IMR-90 (cell line): Measurements from ENCODE around the gene NAPG. TPM values are rescaled to one million over a fixed set of nuclear protein-coding genes. Genes with fewer than 3 reads are reported as not detected.

Experiments used
- ATAC-seq: fragments of 200-7000 bp; cut with Tn5 transposase; 2 replicates; pipeline ENCODE4 v1.9.1; 2020; ENCODE audit warnings: low read depth, mild to moderate bottlenecking, moderate library complexity
- BruUV-seq: library from RNA; stranded (reverse); fragments of 400-500 nt; replicated peaks from 2 replicates; lab custom pipeline; 2021; lab: Mats Ljungman, UMichigan
- CTCF ChIA-PET: fragments of 300-600 bp; formaldehyde crosslinking; extraction: SDS; loops from one replicate; lab custom pipeline; 2021; ENCODE audit warnings: antibody characterized with exemption; lab: Yijun Ruan, JAX
- POLR2A ChIA-PET: fragments of 300-600 bp; sonication (Branson Sonifier 250); formaldehyde crosslinking; loops from one replicate; lab custom pipeline; 2022; ENCODE audit warnings: antibody characterized with exemption; ENCODE audit not compliant: unreplicated experiment; lab: Charles Lee
- DNase-seq: peaks from one replicate; pipeline ENCODE4 v3.0.0; 2013
- H2AFZ ChIP-seq: replicated peaks from 2 replicates; pipeline ENCODE3; 2013; ENCODE audit warnings: low read length, mild to moderate bottlenecking; ENCODE audit not compliant: poor library complexity
- H2AK5ac ChIP-seq: 2 replicates; pipeline ENCODE4 v1.6.1; 2013; ENCODE audit warnings: low read depth, low read length, inconsistent platforms
- H2AK9ac ChIP-seq: replicated peaks from 2 replicates; pipeline ENCODE3; 2013; ENCODE audit warnings: mild to moderate bottlenecking, low read depth, low read length, moderate library complexity; ENCODE audit not compliant: poor library complexity
- H2BK120ac ChIP-seq: 2 replicates; pipeline ENCODE4 v1.6.1; 2013; ENCODE audit warnings: low read depth, low read length, inconsistent platforms
- H2BK15ac ChIP-seq: 3 replicates; pipeline ENCODE4 v1.6.1; 2013; ENCODE audit warnings: low read depth, low read length, inconsistent platforms
- H2BK20ac ChIP-seq: 2 replicates; pipeline ENCODE4 v1.6.1; 2013; ENCODE audit warnings: low read depth, mild to moderate bottlenecking, inconsistent platforms, low read length, moderate library complexity
- H2BK5ac ChIP-seq: 2 replicates; pipeline ENCODE4 v1.6.1; 2013; ENCODE audit warnings: mild to moderate bottlenecking, low read depth, low read length, inconsistent platforms; ENCODE audit not compliant: poor library complexity, severe bottlenecking
- H3K14ac ChIP-seq: replicated peaks from 2 replicates; pipeline ENCODE4 v1.6.1; 2013; ENCODE audit warnings: low read depth, low read length, inconsistent platforms
- H3K18ac ChIP-seq: 2 replicates; pipeline ENCODE4 v1.6.1; 2013; ENCODE audit warnings: low read depth, low read length, control low read depth
- H3K23ac ChIP-seq: 2 replicates; pipeline ENCODE4 v1.6.1; 2013; ENCODE audit warnings: low read depth, low read length, inconsistent platforms
- H3K27ac ChIP-seq: 2 replicates; pipeline ENCODE4 v1.5.1; 2013; ENCODE audit warnings: mild to moderate bottlenecking, control low read depth, low read length; ENCODE audit not compliant: insufficient read depth
- H3K27me3 ChIP-seq: 2 replicates; pipeline ENCODE4 v1.6.1; 2013; ENCODE audit warnings: low read length; ENCODE audit not compliant: control insufficient read depth, insufficient read depth
- H3K36me3 ChIP-seq: 2 replicates; pipeline ENCODE4 v1.6.1; 2013; ENCODE audit warnings: low read length, mixed read lengths; ENCODE audit not compliant: control insufficient read depth, insufficient read depth
- H3K4ac ChIP-seq: 2 replicates; pipeline ENCODE4 v1.6.1; 2013; ENCODE audit warnings: low read depth, low read length, inconsistent platforms
- H3K4me1 ChIP-seq: 2 replicates; pipeline ENCODE4 v1.6.1; 2013; ENCODE audit warnings: low read length, mixed read lengths; ENCODE audit not compliant: control insufficient read depth, insufficient read depth
- H3K4me2 ChIP-seq: 2 replicates; pipeline ENCODE4 v1.6.1; 2013; ENCODE audit warnings: low read depth, mild to moderate bottlenecking, control low read depth, low read length, moderate library complexity
- H3K4me3 ChIP-seq: 2 replicates; pipeline ENCODE4 v1.5.1; 2013; ENCODE audit warnings: low read depth, mild to moderate bottlenecking, control low read depth, low read length, moderate library complexity; ENCODE audit not compliant: insufficient read depth
- H3K56ac ChIP-seq: 2 replicates; pipeline ENCODE4 v1.6.1; 2013; ENCODE audit warnings: low read length, inconsistent platforms; ENCODE audit not compliant: insufficient read depth; ENCODE audit errors: extremely low read depth
- H3K79me1 ChIP-seq, 2 experiments: 2 replicates each; pipeline ENCODE4 v1.6.1; 2013; ENCODE audit warnings: low read length in 2 of 2, inconsistent platforms in 1 of 2, low read depth in 1 of 2
- H3K9ac ChIP-seq: 2 replicates; pipeline ENCODE4 v1.6.1; 2013; ENCODE audit warnings: low read depth, low read length, control low read depth
- H3K9me1 ChIP-seq: 2 replicates; pipeline ENCODE4 v1.6.1; 2013; ENCODE audit warnings: low read length, inconsistent platforms; ENCODE audit not compliant: insufficient read depth
- H3K9me3 ChIP-seq: 2 replicates; pipeline ENCODE4 v1.6.1; 2013; ENCODE audit warnings: low read length; ENCODE audit not compliant: control insufficient read depth, insufficient read depth
- H4K20me1 ChIP-seq: 2 replicates; pipeline ENCODE4 v1.6.1; 2013; ENCODE audit warnings: low read length, inconsistent platforms; ENCODE audit not compliant: insufficient read depth
- H4K5ac ChIP-seq: 2 replicates; pipeline ENCODE4 v1.6.1; 2013; ENCODE audit warnings: mild to moderate bottlenecking, low read depth, low read length, control low read depth
- H4K8ac ChIP-seq, 2 experiments: 2 replicates each; pipeline ENCODE4 v1.6.1; 2013; ENCODE audit warnings: low read depth in 2 of 2, low read length in 2 of 2, control low read depth in 1 of 2, inconsistent platforms in 1 of 2
- H4K91ac ChIP-seq: 2 replicates; pipeline ENCODE4 v1.6.1; 2013; ENCODE audit warnings: low read depth, low read length, inconsistent platforms; ENCODE audit not compliant: insufficient read depth
- BHLHE40 ChIP-seq: fragments of 150-350 bp; IDR thresholded peaks from 2 replicates; pipeline ENCODE4 v1.6.1; 2016; ENCODE audit warnings: mild to moderate bottlenecking, low read depth, low read length
- POLR2A ChIP-seq: IDR thresholded peaks from 2 replicates; pipeline ENCODE4 v1.6.1; 2012; ENCODE audit warnings: mild to moderate bottlenecking, low read depth, low read length
- RAD21 ChIP-seq: IDR thresholded peaks from 2 replicates; pipeline ENCODE4 v1.6.1; 2012; ENCODE audit warnings: low read length, improper control_type of control experiment
- RCOR1 ChIP-seq: IDR thresholded peaks from 2 replicates; pipeline ENCODE4 v1.6.1; 2012; ENCODE audit warnings: mild to moderate bottlenecking, low read length, improper control_type of control experiment; ENCODE audit not compliant: insufficient replicate concordance
- SMC3 ChIP-seq: fragments of 150-350 bp; IDR thresholded peaks from 2 replicates; pipeline ENCODE4 v1.6.1; 2016; ENCODE audit warnings: low read depth, mild to moderate bottlenecking, antibody characterized with exemption, low read length, moderate library complexity
- WGBS, 2 experiments: methylation state at CpG; one replicate each; pipeline versions ENCODE4 v1.1.5 to v1.1.7; 2013; ENCODE audit warnings: missing lambda C conversion rate in 2 of 2; ENCODE audit not compliant: insufficient read length in 1 of 2; ENCODE audit errors: extremely low coverage in 2 of 2; 5-methylcytosine and 5-hydroxymethylcytosine counted together
- dilution Hi-C: fragments of 300-500 bp; cut with HindIII; formaldehyde crosslinking; loops from one replicate; pipeline ENCODE4 v1.14.3; 2018; ENCODE audit warnings: low sequenced_read_pairs; ENCODE audit not compliant: unreplicated experiment
- in situ Hi-C: fragments of 300-500 bp; cut with MboI; formaldehyde crosslinking; loops from 3 replicates; pipeline ENCODE4 v1.14.3; 2019; ENCODE audit warnings: low sequenced_read_pairs, inconsistent platforms, mixed read lengths
- intact Hi-C: fragments of 100-400 bp; cut with micrococcal nuclease; formaldehyde crosslinking; loops from 2 replicates; pipeline ENCODE4 v1.10.0; 2022
- polyA plus RNA-seq, 3 experiments: library from polyadenylated mRNA; depleted of rRNA; stranded (reverse); fragments of >200 nt; gene quantifications; 2 replicates each; pipeline ENCODE4 v1.2.3, GENCODE V29; 2012; ENCODE audit warnings: low replicate concordance in 1 of 3
- total RNA-seq: library from RNA; depleted of rRNA; stranded (reverse); fragments of >200 nt; gene quantifications from 2 replicates; pipeline ENCODE4 v1.2.3, GENCODE V29; 2012
- TF ChIP-seq, protein P1 (sequence below): fragments of 150-350 bp; IDR thresholded peaks from 2 replicates; pipeline ENCODE4 v1.6.1; 2016; ENCODE audit warnings: low read depth, mild to moderate bottlenecking, low read length, moderate library complexity, borderline replicate concordance
- TF ChIP-seq, protein P2 (sequence below): fragments of 150-350 bp; IDR thresholded peaks from 2 replicates; pipeline ENCODE4 v1.6.1; 2017; ENCODE audit warnings: mild to moderate bottlenecking, antibody characterized with exemption, low read length, low read depth

The NAPG gene
- total and polyA plus RNA-seq, 2 of the 4 experiments (the other 2 are of a cell fraction) = 13.0 to 32.8 TPM

DNA sequence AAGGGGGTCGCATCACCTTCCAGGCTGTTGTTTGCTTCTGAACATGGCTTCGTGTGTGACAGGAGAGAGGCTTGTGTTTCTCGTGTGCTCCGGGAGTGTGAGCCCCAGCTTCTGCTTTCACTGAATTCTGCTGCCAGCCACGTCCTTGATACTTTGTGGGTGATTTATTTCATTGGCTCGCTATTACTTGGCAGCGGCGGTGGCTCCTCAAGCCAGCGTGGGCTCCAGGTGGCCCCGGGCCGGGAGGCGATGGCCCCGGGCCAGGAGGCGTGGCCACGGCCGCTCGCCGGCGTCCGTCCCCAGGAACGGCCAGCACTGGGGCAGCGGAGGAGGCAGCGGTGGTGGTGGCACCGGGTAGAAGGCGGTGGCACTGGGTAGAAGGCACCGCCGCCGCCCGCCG is 63.1 kb downstream of the NAPG start:
- Histone ChIP-seq H3K27me3 (no peaks in the 10 kb centered on the region), H2AK5ac (no peak overlapping the region), H4K8ac (peak overlapping the region in 1 of 2 experiments; percentile 47; a peak in 1 of 4 replicates), H3K9me3 (no peaks in the 10 kb centered on the region), H3K9ac (no peak overlapping the region), H2AK9ac (no peak overlapping the region), H3K4me2 (no peak overlapping the region), H3K56ac (no peak overlapping the region), H2BK5ac (no peak overlapping the region), H4K20me1 (no peaks in the 10 kb centered on the region), H3K14ac (no peak overlapping the region), H3K23ac (no peak overlapping the region), H3K4ac (no peak overlapping the region), H4K5ac (no peak overlapping the region), H3K79me1 (no peaks in the 10 kb centered on the region), H3K36me3 (no peaks in the 10 kb centered on the region), H2AFZ (no peak overlapping the region), H4K91ac (no peak overlapping the region), H3K18ac (no peak overlapping the region), H3K4me1 (no peaks in the 10 kb centered on the region), H3K9me1 (no peaks in the 10 kb centered on the region), H3K4me3 (no peak overlapping the region), H2BK15ac (no peak overlapping the region), H2BK20ac (no peak overlapping the region), H2BK120ac (no peak overlapping the region), H3K27ac (no peak overlapping the region)
- TF ChIP-seq SMC3 (no peak), BHLHE40 (no peak), POLR2A (no peak), RAD21 (no peak), RCOR1 (no peak)
- TF ChIP-seq, protein P1, sequence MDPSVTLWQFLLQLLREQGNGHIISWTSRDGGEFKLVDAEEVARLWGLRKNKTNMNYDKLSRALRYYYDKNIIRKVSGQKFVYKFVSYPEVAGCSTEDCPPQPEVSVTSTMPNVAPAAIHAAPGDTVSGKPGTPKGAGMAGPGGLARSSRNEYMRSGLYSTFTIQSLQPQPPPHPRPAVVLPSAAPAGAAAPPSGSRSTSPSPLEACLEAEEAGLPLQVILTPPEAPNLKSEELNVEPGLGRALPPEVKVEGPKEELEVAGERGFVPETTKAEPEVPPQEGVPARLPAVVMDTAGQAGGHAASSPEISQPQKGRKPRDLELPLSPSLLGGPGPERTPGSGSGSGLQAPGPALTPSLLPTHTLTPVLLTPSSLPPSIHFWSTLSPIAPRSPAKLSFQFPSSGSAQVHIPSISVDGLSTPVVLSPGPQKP = no peak
- TF ChIP-seq, protein P2, sequence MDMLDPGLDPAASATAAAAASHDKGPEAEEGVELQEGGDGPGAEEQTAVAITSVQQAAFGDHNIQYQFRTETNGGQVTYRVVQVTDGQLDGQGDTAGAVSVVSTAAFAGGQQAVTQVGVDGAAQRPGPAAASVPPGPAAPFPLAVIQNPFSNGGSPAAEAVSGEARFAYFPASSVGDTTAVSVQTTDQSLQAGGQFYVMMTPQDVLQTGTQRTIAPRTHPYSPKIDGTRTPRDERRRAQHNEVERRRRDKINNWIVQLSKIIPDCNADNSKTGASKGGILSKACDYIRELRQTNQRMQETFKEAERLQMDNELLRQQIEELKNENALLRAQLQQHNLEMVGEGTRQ = no peak
- 83% methylated on average over 2 of the region's 30 CpGs; no CpG with 5 or more reads in 1 of the 2 experiments for WGBS, 2 experiments
- ATAC-seq (no peak), DNase-seq (peak; percentile 18)
- ChIA-PET CTCF (no interaction called here), POLR2A (no interaction called here)
- no TSS peak for BruUV-seq
- intact Hi-C loops = no loop called here
- dilution Hi-C loops = no loop called here
- in situ Hi-C loops = no loop called here
